ENCODE data around the gene CYB5A.

CYB5A gene

GRCh38 chr18:74277296-74277695, 14.5 kb downstream of the CYB5A start:
- H3K9ac ChIP-seq (ENCODE audit: low read length) = no peak overlapping the region
- H3K4me3 ChIP-seq (ENCODE audit: low read length) = no peak overlapping the region
- no peak overlapping the region for H2AFZ ChIP-seq (ENCODE audit: low read depth, low read length)
- peaks cover 3% of the 10 kb centered on the region for H3K36me3 ChIP-seq (replicated peaks; ENCODE audit: low read depth, low read length)
- H3K4me2 ChIP-seq (ENCODE audit: low read length) = no peak overlapping the region
- no peaks in the 10 kb centered on the region for H3K27me3 ChIP-seq (ENCODE audit: low read depth, low read length)
- TF ChIP-seq EZH2phosphoT487 (IDR thresholded peaks at IDR 0.05; ENCODE audit: low read depth) (no peak), CTCF (IDR thresholded peaks at IDR 0.05; ENCODE audit: low read depth, low read length) (no peak)
- H3K9me3 ChIP-seq (ENCODE audit: insufficient read depth, low read length) = no peaks in the 10 kb centered on the region
- H3K27ac ChIP-seq (ENCODE audit: low read length) = no peak overlapping the region
- no peaks in the 10 kb centered on the region for H3K4me1 ChIP-seq (ENCODE audit: low read length)
- peaks cover 62% of the 10 kb centered on the region for H3K79me2 ChIP-seq (ENCODE audit: low read length)
- H4K20me1 ChIP-seq (ENCODE audit: insufficient read depth, low read length) = peaks cover 35% of the 10 kb centered on the region

- Histone ChIP-seq H3K36me3 (replicated peaks; ENCODE audit: low read depth, low read length) (peaks cover 3% of the 10 kb centered on the region), H3K9me3 (ENCODE audit: insufficient read depth, low read length) (no peaks in the 10 kb centered on the region), H3K4me1 (ENCODE audit: low read length) (no peaks in the 10 kb centered on the region), H3K79me2 (ENCODE audit: low read length) (peaks cover 55% of the 10 kb centered on the region), H4K20me1 (ENCODE audit: insufficient read depth, low read length) (peaks cover 31% of the 10 kb centered on the region), H3K9ac (ENCODE audit: low read length) (no peak overlapping the region), H3K4me3 (ENCODE audit: low read length) (no peak overlapping the region), H3K4me2 (ENCODE audit: low read length) (no peak overlapping the region), H3K27ac (ENCODE audit: low read length) (no peak overlapping the region), H2AFZ (ENCODE audit: low read depth, low read length) (no peak overlapping the region), H3K27me3 (ENCODE audit: low read depth, low read length) (no peaks in the 10 kb centered on the region)
- TF ChIP-seq EZH2phosphoT487 (IDR thresholded peaks at IDR 0.05; ENCODE audit: low read depth) (no peak), CTCF (IDR thresholded peaks at IDR 0.05; ENCODE audit: low read depth, low read length) (no peak)
Observed at GRCh38 chr18:74276609-74277008, 15.2 kb downstream of the CYB5A start.

GRCh38 chr18:74275736-74276135, 16.0 kb downstream of the CYB5A start:
- Histone ChIP-seq H2AFZ (ENCODE audit: low read depth, low read length) (no peak overlapping the region), H3K79me2 (ENCODE audit: low read length) (peaks cover 47% of the 10 kb centered on the region), H3K4me2 (ENCODE audit: low read length) (no peak overlapping the region), H4K20me1 (ENCODE audit: insufficient read depth, low read length) (peaks cover 31% of the 10 kb centered on the region), H3K36me3 (replicated peaks; ENCODE audit: low read depth, low read length) (peaks cover 3% of the 10 kb centered on the region), H3K9ac (ENCODE audit: low read length) (no peak overlapping the region), H3K27ac (ENCODE audit: low read length) (no peak overlapping the region), H3K4me1 (ENCODE audit: low read length) (no peaks in the 10 kb centered on the region), H3K27me3 (ENCODE audit: low read depth, low read length) (no peaks in the 10 kb centered on the region), H3K4me3 (ENCODE audit: low read length) (no peak overlapping the region), H3K9me3 (ENCODE audit: insufficient read depth, low read length) (no peaks in the 10 kb centered on the region)
- TF ChIP-seq EZH2phosphoT487 (IDR thresholded peaks at IDR 0.05; ENCODE audit: low read depth) (no peak), CTCF (IDR thresholded peaks at IDR 0.05; ENCODE audit: low read depth, low read length) (no peak)

- TF ChIP-seq CTCF (IDR thresholded peaks at IDR 0.05; ENCODE audit: low read depth, low read length) = no peak
- Histone ChIP-seq H3K9ac (ENCODE audit: low read length) (no peak overlapping the region), H3K9me3 (ENCODE audit: insufficient read depth, low read length) (no peaks in the 10 kb centered on the region), H4K20me1 (ENCODE audit: insufficient read depth, low read length) (peaks cover 38% of the 10 kb centered on the region), H3K27ac (ENCODE audit: low read length) (no peak overlapping the region), H3K4me1 (ENCODE audit: low read length) (no peaks in the 10 kb centered on the region), H3K4me3 (ENCODE audit: low read length) (no peak overlapping the region), H3K4me2 (ENCODE audit: low read length) (no peak overlapping the region), H3K36me3 (replicated peaks; ENCODE audit: low read depth, low read length) (peaks cover 3% of the 10 kb centered on the region), H3K27me3 (ENCODE audit: low read depth, low read length) (no peaks in the 10 kb centered on the region), H3K79me2 (ENCODE audit: low read length) (peaks cover 45% of the 10 kb centered on the region), H2AFZ (ENCODE audit: low read depth, low read length) (no peak overlapping the region)
Observed at GRCh38 chr18:74274700-74275099, 17.1 kb downstream of the CYB5A start.

Measured in OCI-LY3 (cell line).